GM19025 (cell line): Measurements from ENCODE around the gene SYNC.
"Not testable (repeated sequence)": the region's sequence is repeated elsewhere in the genome, so short reads cannot be mapped to it uniquely, and the experiment has no call there.

Experiments
- ATAC-seq: cut with Tn5 transposase; IDR thresholded peaks from one replicate; pipeline ENCODE4 v1.9.1; 2021; ENCODE audit warnings: mild to moderate bottlenecking, low read depth, moderate library complexity; ENCODE audit not compliant: unreplicated experiment

Gene SYNC

GRCh38 chr1:32724678-32725614 is 22.4 kb upstream of the SYNC start:
- ATAC-seq, result no peak

GRCh38 chr1:32719681-32720275 is 17.2 kb upstream of the SYNC start:
- no peak for ATAC-seq

GRCh38 chr1:32718527-32718926 is 16.0 kb upstream of the SYNC start:
- ATAC-seq, result no peak

GRCh38 chr1:32718036-32718435 is 15.5 kb upstream of the SYNC start:
- ATAC-seq, result no peak

GRCh38 chr1:32717503-32717902 is 14.9 kb upstream of the SYNC start:
- ATAC-seq, result no peak

GRCh38 chr1:32716312-32717148 is 14.0 kb upstream of the SYNC start:
- ATAC-seq, result no peak

GRCh38 chr1:32715901-32716311 is 13.3 kb upstream of the SYNC start:
- no peak for ATAC-seq

- no peak for ATAC-seq
Measured at GRCh38 chr1:32714277-32714676, 11.7 kb upstream of the SYNC start.

GRCh38 chr1:32713081-32713480 is 10.5 kb upstream of the SYNC start:
- ATAC-seq, result no peak

- not testable (repeated sequence) for ATAC-seq
Measured at GRCh38 chr1:32711221-32711620, 8.7 kb upstream of the SYNC start.

GRCh38 chr1:32709476-32709875 is 6.9 kb upstream of the SYNC start:
- no peak for ATAC-seq

GRCh38 chr1:32709075-32709474 is 6.5 kb upstream of the SYNC start:
- ATAC-seq, result no peak

- no peak for ATAC-seq
Measured at GRCh38 chr1:32706491-32706890, 3.9 kb upstream of the SYNC start.

GRCh38 chr1:32705516-32705915 is 2.9 kb upstream of the SYNC start:
- ATAC-seq, result no peak

- ATAC-seq, result no peak
Measured at GRCh38 chr1:32703479-32704291, 1.1 kb upstream of the SYNC start.

GRCh38 chr1:32701951-32702598 is 495 bp downstream of the SYNC start:
- ATAC-seq, result no peak

- no peak for ATAC-seq
Measured at GRCh38 chr1:32701421-32701911, 1.1 kb downstream of the SYNC start.

GRCh38 chr1:32696996-32697395 is 5.6 kb downstream of the SYNC start:
- ATAC-seq, result not testable (repeated sequence)

GRCh38 chr1:32696041-32696440 is 6.5 kb downstream of the SYNC start:
- no peak for ATAC-seq
